ENCODE measurements around the gene HARS2. TPM values are rescaled to one million over a fixed set of nuclear protein-coding genes. Genes with fewer than 3 reads are reported as not detected.
"Not testable (repeated sequence)": the region's sequence is repeated elsewhere in the genome, so short reads cannot be mapped to it uniquely, and the experiment has no call there.

Gene HARS2, protein sequence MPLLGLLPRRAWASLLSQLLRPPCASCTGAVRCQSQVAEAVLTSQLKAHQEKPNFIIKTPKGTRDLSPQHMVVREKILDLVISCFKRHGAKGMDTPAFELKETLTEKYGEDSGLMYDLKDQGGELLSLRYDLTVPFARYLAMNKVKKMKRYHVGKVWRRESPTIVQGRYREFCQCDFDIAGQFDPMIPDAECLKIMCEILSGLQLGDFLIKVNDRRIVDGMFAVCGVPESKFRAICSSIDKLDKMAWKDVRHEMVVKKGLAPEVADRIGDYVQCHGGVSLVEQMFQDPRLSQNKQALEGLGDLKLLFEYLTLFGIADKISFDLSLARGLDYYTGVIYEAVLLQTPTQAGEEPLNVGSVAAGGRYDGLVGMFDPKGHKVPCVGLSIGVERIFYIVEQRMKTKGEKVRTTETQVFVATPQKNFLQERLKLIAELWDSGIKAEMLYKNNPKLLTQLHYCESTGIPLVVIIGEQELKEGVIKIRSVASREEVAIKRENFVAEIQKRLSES
- 10 to 100 TPM; 33.5 to 34.9 TPM for total RNA-seq
- total RNA-seq: 40.1 to 82.7 reads per million in 2 donors

DNA sequence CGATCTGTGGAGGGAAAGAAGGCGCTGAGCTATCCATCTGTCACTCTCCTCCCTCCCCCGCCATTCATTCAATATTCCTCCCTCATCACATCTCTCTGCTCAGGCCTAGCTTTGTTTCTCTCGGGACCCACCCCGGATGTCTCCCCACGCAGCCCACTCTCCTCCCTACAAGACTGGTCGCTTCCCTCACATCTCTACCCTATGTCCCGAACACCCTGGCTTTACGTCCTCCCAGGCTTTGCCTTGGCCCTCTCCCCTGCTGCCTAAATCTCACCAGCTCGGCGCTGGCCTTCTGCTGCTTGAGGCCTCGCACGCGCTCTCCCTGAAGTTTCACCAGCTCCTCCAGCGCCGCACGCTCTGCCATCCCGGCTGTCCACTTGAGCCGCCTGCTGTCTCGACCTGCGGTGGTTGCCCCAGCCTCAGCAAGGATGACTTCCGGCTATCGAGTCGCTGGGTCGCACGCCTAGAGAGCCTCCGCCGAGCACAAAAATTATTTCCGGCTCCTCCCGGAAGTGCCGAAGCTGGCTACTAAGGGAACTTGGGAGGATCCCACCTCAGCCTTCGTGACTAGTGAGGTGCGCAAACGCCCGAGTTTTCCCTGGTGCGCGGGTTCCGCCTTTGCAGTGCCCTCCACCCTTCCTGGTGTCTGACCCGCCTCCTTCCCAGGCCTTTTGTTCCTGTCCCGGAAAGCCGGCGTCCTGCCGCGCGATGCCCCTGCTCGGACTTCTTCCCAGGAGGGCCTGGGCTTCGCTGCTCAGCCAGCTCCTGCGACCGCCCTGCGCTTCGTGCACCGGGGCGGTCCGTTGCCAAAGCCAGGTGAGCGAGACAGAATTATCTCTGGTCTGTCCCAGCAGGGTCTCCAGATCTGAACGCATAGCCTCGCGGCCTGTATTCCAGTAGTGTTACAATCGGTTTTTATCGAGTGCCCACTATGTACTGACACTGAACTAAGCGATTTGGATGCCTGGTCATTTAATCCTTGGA lies at the start of gene HARS2, which contains the start of gene HARS1:
HARS2 (plus strand) TSS at position 515 of the 984 bp plus-strand sequence; CDS start at position 709, 194 bp downstream.
HARS1 (minus strand) TSS at position 430 of the 984 bp plus-strand sequence; CDS start at position 364, 66 bp downstream.
- no peaks in the 10 kb centered on the region for H3K9me3 ChIP-seq (ENCODE audit: control insufficient read depth, low read length, poor library complexity, severe bottlenecking)
- DNase-seq (peak; percentile 65 to 73 (median 66)), ATAC-seq (peak; percentile 96)
- Mint-ChIP-seq H3K27me3 (no peaks in the 10 kb centered on the region), H3K36me3 (ENCODE audit: low read depth) (peaks cover 4% of the 10 kb centered on the region), H3K4me3 (peak within 1 kb of the TSS; percentile 100), H3K27ac (peak within 1 kb of the TSS; percentile 98), H3K4me1 (peaks cover 25% of the 10 kb centered on the region)

DNA sequence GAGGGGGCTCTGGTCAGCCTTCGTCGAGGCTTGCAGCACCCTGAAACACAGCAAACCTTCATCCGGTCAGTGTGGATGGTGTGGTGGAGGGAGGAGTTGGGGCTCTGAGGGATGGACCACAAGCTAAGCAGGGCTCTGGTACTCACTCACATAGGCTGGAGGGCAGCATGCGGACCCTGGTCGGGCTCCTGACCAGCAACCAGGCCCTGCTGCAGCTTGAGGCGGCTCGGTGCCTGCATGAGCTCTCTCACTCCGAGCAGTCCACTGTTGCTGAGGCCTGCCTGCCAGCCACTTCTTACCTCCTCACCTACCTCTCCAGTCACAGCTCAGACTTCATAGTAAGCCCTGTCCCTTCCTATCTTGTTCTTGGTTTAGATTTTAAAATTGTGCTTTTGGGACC lies 49.5 kb upstream of the HARS2 start:
- Mint-ChIP-seq H3K4me3 (no peak overlapping the region), H3K4me1 (peaks cover 40% of the 10 kb centered on the region)

DNA sequence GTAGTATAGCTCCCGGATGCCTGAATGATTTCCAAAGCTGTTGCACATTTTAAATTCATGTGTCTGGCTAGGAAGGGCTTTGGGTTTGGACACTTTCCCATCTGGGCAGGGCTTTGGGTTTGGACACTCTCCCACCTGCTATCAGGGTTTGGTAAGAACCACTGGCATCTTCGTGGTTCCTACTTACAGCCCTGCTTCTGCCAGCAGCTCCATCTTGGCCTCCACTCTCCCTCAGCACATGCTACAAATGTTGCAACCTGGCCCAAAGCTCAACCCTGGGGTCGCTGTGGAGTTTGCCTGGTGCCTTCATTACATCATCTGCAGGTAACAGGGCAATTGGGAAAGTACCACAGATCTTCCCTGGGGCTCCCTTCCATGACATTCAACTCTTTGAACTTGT lies 48.5 kb upstream of the HARS2 start:
- ATAC-seq: no peak
- no peaks in the 10 kb centered on the region for H3K9me3 ChIP-seq (ENCODE audit: control insufficient read depth, low read length, poor library complexity, severe bottlenecking)
- no peak for DNase-seq
- peak overlapping the region; percentile 29 for H3K27ac Mint-ChIP-seq
- H3K36me3 Mint-ChIP-seq (ENCODE audit: low read depth): peaks cover under 1% of the 10 kb centered on the region
- peaks cover 40% of the 10 kb centered on the region for H3K4me1 Mint-ChIP-seq
- peak overlapping the region; percentile 7 for H3K4me3 Mint-ChIP-seq
- H3K27me3 Mint-ChIP-seq: no peaks in the 10 kb centered on the region

More for the DNA sequence above, 49.5 kb upstream of the HARS2 start:
- ATAC-seq (no peak), DNase-seq (no peak)
- peak overlapping the region; percentile 77 for H3K27ac Mint-ChIP-seq
- H3K9me3 ChIP-seq (ENCODE audit: control insufficient read depth, low read length, poor library complexity, severe bottlenecking): no peaks in the 10 kb centered on the region
- H3K36me3 Mint-ChIP-seq (ENCODE audit: low read depth): no peaks in the 10 kb centered on the region
- H3K27me3 Mint-ChIP-seq: no peaks in the 10 kb centered on the region

DNA sequence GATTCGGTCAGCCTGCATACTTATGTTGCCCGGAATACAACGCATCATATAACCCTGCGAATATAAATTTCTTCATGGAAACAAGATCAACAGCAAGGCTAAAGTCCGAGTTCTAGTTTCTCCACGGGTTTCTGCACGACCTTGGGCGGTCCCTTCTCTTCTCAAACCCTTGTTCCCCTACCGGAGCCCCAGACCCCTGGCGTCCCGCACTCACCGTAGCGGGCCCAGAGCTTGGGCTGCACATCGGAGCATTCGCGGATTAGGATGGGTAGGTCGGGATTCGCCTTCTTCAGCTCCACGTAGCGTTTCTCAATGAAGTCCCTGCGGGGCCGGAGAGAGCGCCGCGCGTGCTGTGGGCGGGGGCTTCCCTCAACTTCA lies 44.2 kb upstream of the HARS2 start:
- H3K9me3 ChIP-seq (ENCODE audit: control insufficient read depth, low read length, poor library complexity, severe bottlenecking): no peaks in the 10 kb centered on the region
- peak overlapping the region; percentile 99 for H3K27ac Mint-ChIP-seq
- no peak for ATAC-seq
- peak overlapping the region; percentile 99 for H3K4me3 Mint-ChIP-seq
- no peak for DNase-seq
- H3K4me1 Mint-ChIP-seq: peaks cover 33% of the 10 kb centered on the region
- peaks cover 7% of the 10 kb centered on the region for H3K36me3 Mint-ChIP-seq (ENCODE audit: low read depth)
- no peaks in the 10 kb centered on the region for H3K27me3 Mint-ChIP-seq

DNA sequence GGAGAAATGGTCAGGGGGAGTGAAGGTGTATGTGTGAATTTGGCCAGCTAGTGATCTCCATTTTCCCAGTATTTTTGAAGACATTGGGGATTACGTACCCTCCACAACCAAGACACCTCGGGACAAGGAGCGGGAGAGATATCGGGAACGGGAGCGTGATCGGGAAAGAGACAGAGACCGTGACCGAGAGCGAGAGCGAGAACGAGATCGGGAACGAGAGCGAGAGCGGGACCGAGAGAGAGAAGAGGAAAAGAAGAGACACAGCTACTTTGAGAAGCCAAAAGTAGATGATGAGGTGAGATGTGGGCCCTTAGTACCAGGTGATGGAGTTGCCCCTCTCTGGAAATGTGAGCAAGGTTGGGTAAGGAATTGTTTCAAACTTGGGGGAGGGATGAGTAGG lies 32.4 kb upstream of the HARS2 start:
- Mint-ChIP-seq H3K27me3 (no peaks in the 10 kb centered on the region), H3K27ac (peak overlapping the region; percentile 78), H3K4me1 (peaks cover 12% of the 10 kb centered on the region), H3K4me3 (no peak overlapping the region), H3K36me3 (ENCODE audit: low read depth) (peaks cover 14% of the 10 kb centered on the region)
- no peaks in the 10 kb centered on the region for H3K9me3 ChIP-seq (ENCODE audit: control insufficient read depth, low read length, poor library complexity, severe bottlenecking)
- DNase-seq (no peak), ATAC-seq (no peak)

DNA sequence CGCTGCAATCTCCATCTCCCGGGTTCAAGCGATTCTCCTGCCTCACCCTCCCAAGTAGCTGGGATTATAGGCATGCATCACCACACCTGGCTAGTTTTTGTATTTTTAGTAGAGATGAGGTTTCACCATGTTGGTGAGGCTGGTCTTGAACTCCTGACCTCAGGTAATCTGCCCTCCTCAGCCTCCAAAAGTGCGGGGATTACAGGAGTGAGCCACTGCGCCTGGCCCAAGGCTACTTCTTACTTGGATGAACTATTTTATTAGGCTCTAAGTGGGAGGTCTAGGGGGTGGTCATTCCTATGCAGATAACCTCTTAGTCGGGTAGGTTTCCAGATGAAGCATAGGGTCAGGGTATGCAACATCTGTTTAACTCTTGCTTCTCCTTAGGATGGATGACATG lies 30.9 kb upstream of the HARS2 start:
- H3K36me3 Mint-ChIP-seq (ENCODE audit: low read depth): peaks cover 15% of the 10 kb centered on the region
- H3K4me1 Mint-ChIP-seq: peaks cover 15% of the 10 kb centered on the region
- H3K27ac Mint-ChIP-seq: peak overlapping the region; percentile 3
- H3K4me3 Mint-ChIP-seq; H3K27me3 Mint-ChIP-seq; ATAC-seq; DNase-seq; H3K9me3 ChIP-seq (ENCODE audit: control insufficient read depth, low read length, poor library complexity, severe bottlenecking): not testable (repeated sequence)

DNA sequence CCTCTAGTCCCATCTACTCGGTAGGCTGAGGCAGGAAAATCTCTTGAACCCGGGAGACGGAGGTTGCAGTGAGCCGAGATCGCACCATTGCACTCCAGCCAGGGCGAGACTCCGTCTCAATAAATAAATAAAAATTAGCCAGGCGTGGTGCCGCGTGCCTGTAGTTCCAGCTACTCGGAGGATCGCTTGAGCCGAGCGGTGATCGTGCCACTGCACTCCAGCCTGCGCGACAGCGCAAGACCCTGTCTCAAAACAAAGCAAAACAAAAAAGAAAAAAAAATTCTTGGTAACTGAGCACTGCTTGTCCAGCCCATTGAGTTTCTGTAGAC lies 27.3 kb upstream of the HARS2 start:
- Mint-ChIP-seq H3K4me3 (peak overlapping the region; percentile 99), H3K27ac (peak overlapping the region; percentile 96), H3K4me1 (peaks cover 27% of the 10 kb centered on the region), H3K27me3 (no peaks in the 10 kb centered on the region), H3K36me3 (ENCODE audit: low read depth) (peaks cover 10% of the 10 kb centered on the region)
- no peaks in the 10 kb centered on the region for H3K9me3 ChIP-seq (ENCODE audit: control insufficient read depth, low read length, poor library complexity, severe bottlenecking)
- no peak for DNase-seq
- no peak for ATAC-seq

DNA sequence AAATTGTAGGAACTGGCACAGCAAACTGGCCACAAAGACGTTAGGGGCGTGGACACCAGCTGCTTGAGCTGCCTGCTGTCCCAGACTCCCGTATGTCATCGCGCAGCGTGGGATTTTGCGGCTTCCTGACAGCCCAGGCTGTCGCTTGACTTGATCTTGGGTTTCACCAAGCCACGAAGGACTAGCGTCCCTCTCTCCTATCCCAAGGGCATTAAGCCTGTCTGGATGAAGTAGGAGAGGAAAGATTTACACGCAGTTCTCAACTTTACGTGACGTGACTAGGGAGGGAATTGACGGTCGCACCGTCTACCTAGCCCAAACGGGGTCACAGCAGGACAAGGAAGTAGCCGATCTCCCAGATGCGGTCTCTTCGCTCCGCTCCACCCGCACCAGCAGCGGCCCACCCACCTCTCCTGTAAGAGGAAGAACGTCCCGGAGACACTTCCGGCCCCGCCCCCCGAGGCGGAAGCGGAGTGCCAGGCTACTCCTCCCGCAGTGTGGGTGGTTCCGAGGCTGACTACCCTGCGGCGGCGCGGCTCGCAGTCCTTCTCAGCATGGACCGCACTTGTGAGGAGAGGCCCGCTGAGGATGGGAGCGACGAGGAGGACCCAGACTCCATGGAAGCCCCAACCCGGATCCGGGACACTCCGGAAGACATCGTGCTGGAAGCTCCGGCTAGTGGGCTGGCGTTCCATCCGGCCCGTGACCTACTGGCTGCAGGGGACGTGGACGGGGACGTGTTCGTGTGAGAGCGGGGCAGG lies 26.7 kb upstream of the HARS2 start, which contains the start of gene WDR55:
WDR55 (plus strand) TSS at position 546 of the 761 bp plus-strand sequence; CDS start at position 555, 9 bp downstream.
- ATAC-seq (peak; percentile 93), DNase-seq (peak; percentile 91 to 96 (median 94))
- Mint-ChIP-seq H3K36me3 (ENCODE audit: low read depth) (peaks cover 10% of the 10 kb centered on the region), H3K27ac (peak within 1 kb of the TSS; percentile 96), H3K4me1 (peaks cover 27% of the 10 kb centered on the region), H3K4me3 (peak within 1 kb of the TSS; percentile 99), H3K27me3 (no peaks in the 10 kb centered on the region)
- H3K9me3 ChIP-seq (ENCODE audit: control insufficient read depth, low read length, poor library complexity, severe bottlenecking): no peaks in the 10 kb centered on the region

DNA sequence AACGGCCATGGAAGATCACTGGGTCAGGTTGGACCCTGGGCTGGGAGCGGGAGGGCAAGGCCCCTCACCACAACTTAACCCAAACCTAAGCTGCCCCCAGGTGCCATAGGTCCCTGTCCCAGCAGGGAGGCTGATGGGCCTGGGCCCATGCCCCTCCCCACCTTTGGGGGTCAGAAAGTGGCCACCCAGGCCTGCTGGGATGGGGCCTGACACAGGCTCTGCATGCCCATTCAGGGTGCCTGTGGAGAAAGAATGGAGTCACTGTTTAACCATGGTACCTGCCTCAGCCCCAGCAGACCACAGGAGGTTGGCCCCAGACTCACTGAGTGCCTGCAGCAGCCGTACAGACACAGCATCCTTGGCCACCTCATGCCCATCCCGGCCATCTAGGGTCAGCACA lies 20.2 kb upstream of the HARS2 start:
- not testable (repeated sequence) for H3K27ac Mint-ChIP-seq; ATAC-seq; H3K9me3 ChIP-seq (ENCODE audit: control insufficient read depth, low read length, poor library complexity, severe bottlenecking); H3K36me3 Mint-ChIP-seq (ENCODE audit: low read depth); H3K27me3 Mint-ChIP-seq; H3K4me3 Mint-ChIP-seq; DNase-seq
- peaks cover 18% of the 10 kb centered on the region for H3K4me1 Mint-ChIP-seq

DNA sequence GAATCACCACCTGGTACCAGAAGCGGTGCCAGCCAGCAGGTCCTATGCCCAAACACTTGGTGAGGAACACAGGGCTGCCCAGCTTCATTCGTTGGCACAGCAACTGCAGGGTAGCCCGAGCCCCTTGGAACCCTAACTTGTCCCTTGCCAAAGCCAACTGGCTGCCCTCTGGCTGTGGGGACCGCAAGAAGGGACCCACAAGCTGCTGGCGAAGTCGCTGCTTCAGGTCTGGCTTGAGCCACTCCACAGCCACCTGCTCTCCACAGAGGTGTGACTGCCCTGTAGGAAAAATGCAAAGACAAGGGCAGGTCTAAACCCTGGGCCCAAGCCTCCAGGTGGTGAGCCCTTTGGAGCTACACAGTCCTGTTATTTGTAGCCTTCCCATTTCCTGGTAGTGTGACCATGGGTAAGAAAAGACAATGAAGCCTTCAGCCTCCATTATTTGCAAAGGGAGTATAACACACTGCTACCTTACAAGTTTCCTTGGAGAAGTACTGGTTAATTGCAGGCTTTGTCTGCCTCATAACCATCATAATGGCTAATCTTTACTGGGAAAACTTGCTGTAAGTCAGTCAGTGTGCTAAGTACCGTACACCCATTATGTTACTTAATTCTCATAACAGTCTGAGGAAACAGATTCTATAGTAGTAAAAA lies 19.7 kb upstream of the HARS2 start:
- H3K27ac Mint-ChIP-seq: no peak overlapping the region
- ATAC-seq (no peak), DNase-seq (no peak)
- peaks cover 2% of the 10 kb centered on the region for H3K36me3 Mint-ChIP-seq (ENCODE audit: low read depth)
- H3K9me3 ChIP-seq (ENCODE audit: control insufficient read depth, low read length, poor library complexity, severe bottlenecking): no peaks in the 10 kb centered on the region
- peaks cover 14% of the 10 kb centered on the region for H3K4me1 Mint-ChIP-seq
- no peaks in the 10 kb centered on the region for H3K27me3 Mint-ChIP-seq
- H3K4me3 Mint-ChIP-seq: no peak overlapping the region

DNA sequence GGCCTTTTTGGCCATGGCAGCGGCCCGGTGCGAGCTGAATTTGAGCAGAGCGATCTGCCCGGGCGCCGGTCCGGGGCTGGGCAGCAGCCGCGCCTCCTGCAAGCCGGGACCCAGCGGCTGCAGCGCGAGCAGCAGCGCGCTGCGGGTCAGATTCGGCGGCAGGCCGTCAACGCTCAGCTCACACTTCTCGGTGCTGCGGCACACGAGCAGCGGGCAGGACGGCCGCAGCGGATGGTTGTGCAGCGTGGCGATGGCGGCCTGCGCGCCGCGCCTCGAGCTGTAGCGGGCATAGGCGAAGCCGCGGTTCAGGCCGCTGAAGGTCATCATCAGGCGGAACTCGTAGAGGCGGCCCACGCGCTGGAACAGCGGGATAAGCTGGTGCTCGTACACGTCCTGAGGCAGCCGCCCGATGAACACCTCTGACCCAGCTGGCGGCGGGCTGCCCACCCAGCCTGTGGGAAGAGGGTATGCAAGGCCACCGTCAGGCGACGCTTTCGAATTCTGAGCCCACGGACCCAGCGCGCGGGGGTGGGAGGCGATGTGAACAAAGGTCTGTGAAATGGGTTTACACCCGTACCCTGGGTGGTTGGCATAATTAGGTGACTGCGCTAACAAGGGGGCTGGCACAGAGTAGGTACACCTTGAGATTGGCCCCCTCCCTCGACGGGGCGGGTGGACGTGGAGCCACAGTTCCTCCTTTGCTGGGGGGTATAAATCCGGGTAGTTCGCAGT lies 18.6 kb upstream of the HARS2 start:
- H3K4me3 Mint-ChIP-seq: no peak overlapping the region
- peaks cover 2% of the 10 kb centered on the region for H3K36me3 Mint-ChIP-seq (ENCODE audit: low read depth)
- ATAC-seq (no peak), DNase-seq (no peak)
- H3K27ac Mint-ChIP-seq: no peak overlapping the region
- no peaks in the 10 kb centered on the region for H3K9me3 ChIP-seq (ENCODE audit: control insufficient read depth, low read length, poor library complexity, severe bottlenecking)
- H3K27me3 Mint-ChIP-seq: no peaks in the 10 kb centered on the region
- peaks cover 6% of the 10 kb centered on the region for H3K4me1 Mint-ChIP-seq

Measured in T-helper 17 cell (primary cell).